ENCODE measurements around the gene BACH1.

DNA sequence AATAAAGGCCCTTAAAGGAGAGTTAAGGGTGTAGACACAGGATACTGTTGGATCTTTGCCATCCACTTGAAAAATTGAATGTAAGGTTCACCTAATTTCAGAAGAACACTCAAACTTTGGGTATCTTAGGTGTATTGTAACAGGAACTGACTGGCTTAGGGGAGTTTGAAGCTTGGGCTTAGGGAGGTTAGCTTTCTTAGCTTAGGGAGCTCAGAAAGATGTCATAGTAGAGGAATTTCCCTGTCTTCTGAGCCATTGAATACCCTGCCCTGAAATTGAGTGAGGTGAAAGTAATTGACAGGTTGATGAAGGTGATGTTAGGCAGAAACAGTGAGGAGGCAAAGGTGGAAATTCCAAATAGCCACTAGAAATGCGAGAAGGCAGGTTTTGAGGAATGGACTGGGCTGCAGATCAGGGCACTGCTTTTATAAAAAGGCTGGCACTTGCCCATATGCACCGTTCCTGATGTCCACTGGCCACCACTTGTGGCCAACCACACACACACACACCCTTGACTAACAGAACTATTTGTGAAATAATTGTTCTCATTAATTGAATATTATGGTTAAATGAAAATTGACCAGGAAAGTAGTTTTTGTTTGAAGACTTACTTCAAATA is 16.5 kb downstream of the BACH1 start:
- TF ChIP-seq, protein P1, sequence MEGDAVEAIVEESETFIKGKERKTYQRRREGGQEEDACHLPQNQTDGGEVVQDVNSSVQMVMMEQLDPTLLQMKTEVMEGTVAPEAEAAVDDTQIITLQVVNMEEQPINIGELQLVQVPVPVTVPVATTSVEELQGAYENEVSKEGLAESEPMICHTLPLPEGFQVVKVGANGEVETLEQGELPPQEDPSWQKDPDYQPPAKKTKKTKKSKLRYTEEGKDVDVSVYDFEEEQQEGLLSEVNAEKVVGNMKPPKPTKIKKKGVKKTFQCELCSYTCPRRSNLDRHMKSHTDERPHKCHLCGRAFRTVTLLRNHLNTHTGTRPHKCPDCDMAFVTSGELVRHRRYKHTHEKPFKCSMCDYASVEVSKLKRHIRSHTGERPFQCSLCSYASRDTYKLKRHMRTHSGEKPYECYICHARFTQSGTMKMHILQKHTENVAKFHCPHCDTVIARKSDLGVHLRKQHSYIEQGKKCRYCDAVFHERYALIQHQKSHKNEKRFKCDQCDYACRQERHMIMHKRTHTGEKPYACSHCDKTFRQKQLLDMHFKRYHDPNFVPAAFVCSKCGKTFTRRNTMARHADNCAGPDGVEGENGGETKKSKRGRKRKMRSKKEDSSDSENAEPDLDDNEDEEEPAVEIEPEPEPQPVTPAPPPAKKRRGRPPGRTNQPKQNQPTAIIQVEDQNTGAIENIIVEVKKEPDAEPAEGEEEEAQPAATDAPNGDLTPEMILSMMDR (IDR thresholded peaks at IDR 0.05) = no peak
- TF ChIP-seq EZH2 (IDR thresholded peaks at IDR 0.05; ENCODE audit: borderline replicate concordance, insufficient read depth, low read depth, low read length, poor library complexity, severe bottlenecking) = no peak

Measured in B cell (primary cell).